ENCODE measurements around the gene ISCU.

The ISCU gene

GRCh38 chr12:108523365-108523764, 39.0 kb upstream of the ISCU start:
- no peaks in the 10 kb centered on the region for H3K79me2 ChIP-seq (ENCODE audit: insufficient read depth, low read length)
- no peak for TF ChIP-seq CTCF (IDR thresholded peaks at IDR 0.05; ENCODE audit: insufficient read depth, low read length, poor library complexity, severe bottlenecking)
- no peak for TF ChIP-seq EZH2phosphoT487 (conservative IDR thresholded peaks at IDR 0.05; ENCODE audit: low read length)
- H3K9me3 ChIP-seq (ENCODE audit: insufficient read depth, low read length): no peaks in the 10 kb centered on the region
- H3K4me3 ChIP-seq (ENCODE audit: insufficient read depth, low read length, poor library complexity, severe bottlenecking): no peak overlapping the region
- no peak overlapping the region for H2AFZ ChIP-seq (ENCODE audit: low read depth, low read length, severe bottlenecking)
- no peak overlapping the region for H3K4me2 ChIP-seq (ENCODE audit: low read depth, low read length, poor library complexity, severe bottlenecking)
- peaks cover 10% of the 10 kb centered on the region for H3K36me3 ChIP-seq (ENCODE audit: low read length)
- H3K9me2 ChIP-seq (replicated peaks; ENCODE audit: insufficient read depth, low read length): no peaks in the 10 kb centered on the region
- no peak overlapping the region for H3K27ac ChIP-seq (ENCODE audit: low read depth, low read length)
- no peaks in the 10 kb centered on the region for H4K20me1 ChIP-seq (ENCODE audit: low read depth, low read length)
- peaks cover 24% of the 10 kb centered on the region for H3F3A ChIP-seq (ENCODE audit: insufficient read depth)
- no peaks in the 10 kb centered on the region for H3K27me3 ChIP-seq (ENCODE audit: low read length)
- H3K9ac ChIP-seq (ENCODE audit: low read length): no peak overlapping the region

- H3K27ac ChIP-seq (ENCODE audit: low read depth, low read length): no peak overlapping the region
- H2AFZ ChIP-seq (ENCODE audit: low read depth, low read length, severe bottlenecking): no peak overlapping the region
- H4K20me1 ChIP-seq (ENCODE audit: low read depth, low read length): no peaks in the 10 kb centered on the region
- peaks cover 14% of the 10 kb centered on the region for H3K36me3 ChIP-seq (ENCODE audit: low read length)
- no peak overlapping the region for H3K4me3 ChIP-seq (ENCODE audit: insufficient read depth, low read length, poor library complexity, severe bottlenecking)
- peaks cover 9% of the 10 kb centered on the region; the same call in 1 of the 2 replicates for H3F3A ChIP-seq (ENCODE audit: insufficient read depth)
- H3K9me2 ChIP-seq (replicated peaks; ENCODE audit: insufficient read depth, low read length): no peaks in the 10 kb centered on the region
- H3K9me3 ChIP-seq (ENCODE audit: insufficient read depth, low read length): no peaks in the 10 kb centered on the region
- no peak overlapping the region for H3K9ac ChIP-seq (ENCODE audit: low read length)
- H3K27me3 ChIP-seq (ENCODE audit: low read length): no peaks in the 10 kb centered on the region
- TF ChIP-seq CTCF (IDR thresholded peaks at IDR 0.05; ENCODE audit: insufficient read depth, low read length, poor library complexity, severe bottlenecking) (no peak), EZH2phosphoT487 (conservative IDR thresholded peaks at IDR 0.05; ENCODE audit: low read length) (no peak)
- H3K4me2 ChIP-seq (ENCODE audit: low read depth, low read length, poor library complexity, severe bottlenecking): no peak overlapping the region
- H3K79me2 ChIP-seq (ENCODE audit: insufficient read depth, low read length): no peaks in the 10 kb centered on the region
These were observed 36.7 kb upstream of the ISCU start for GRCh38 chr12:108525681-108526080.

- no peaks in the 10 kb centered on the region for H4K20me1 ChIP-seq (ENCODE audit: low read depth, low read length)
- no peak overlapping the region for H3K4me2 ChIP-seq (ENCODE audit: low read depth, low read length, poor library complexity, severe bottlenecking)
- H3K9ac ChIP-seq (ENCODE audit: low read length): no peak overlapping the region
- H3K27ac ChIP-seq (ENCODE audit: low read depth, low read length): no peak overlapping the region
- TF ChIP-seq CTCF (IDR thresholded peaks at IDR 0.05; ENCODE audit: insufficient read depth, low read length, poor library complexity, severe bottlenecking) (no peak), EZH2phosphoT487 (conservative IDR thresholded peaks at IDR 0.05; ENCODE audit: low read length) (no peak)
- no peak overlapping the region for H2AFZ ChIP-seq (ENCODE audit: low read depth, low read length, severe bottlenecking)
- no peak overlapping the region for H3K4me3 ChIP-seq (ENCODE audit: insufficient read depth, low read length, poor library complexity, severe bottlenecking)
- no peaks in the 10 kb centered on the region for H3K9me2 ChIP-seq (replicated peaks; ENCODE audit: insufficient read depth, low read length)
- H3F3A ChIP-seq (ENCODE audit: insufficient read depth): peaks cover 9% of the 10 kb centered on the region; the same call in 1 of the 2 replicates
- H3K27me3 ChIP-seq (ENCODE audit: low read length): no peaks in the 10 kb centered on the region
- H3K9me3 ChIP-seq (ENCODE audit: insufficient read depth, low read length): no peaks in the 10 kb centered on the region
- peaks cover 14% of the 10 kb centered on the region for H3K36me3 ChIP-seq (ENCODE audit: low read length)
- H3K79me2 ChIP-seq (ENCODE audit: insufficient read depth, low read length): no peaks in the 10 kb centered on the region
These were observed 35.8 kb upstream of the ISCU start for GRCh38 chr12:108526482-108527165.
